Thoracic aorta (tissue), 2 donors: ENCODE data around the gene TXNRD2. TPM values are rescaled to one million over a fixed set of nuclear protein-coding genes. Genes with fewer than 3 reads are reported as not detected.

Experiments used
- ATAC-seq: fragments of 150-250 bp; one replicate; pipeline ENCODE4 v1.8.0; 2017; ENCODE audit warnings: low read depth; ENCODE audit not compliant: insufficient number of reproducible peaks, low FRiP score
- DNase-seq: peaks from one replicate; pipeline ENCODE4 v3.0.0-alpha.2; 2020; ENCODE audit warnings: low spot score
- H3K27ac ChIP-seq, 2 donors: fragments of 200-600 bp; sonication (generic); 1 replicate in 1 of 2; 2 replicates in 1 of 2; pipeline ENCODE4 v1.5.1; 2016; ENCODE audit warnings: mild to moderate bottlenecking in 2 of 2, moderate library complexity in 2 of 2
- H3K27me3 ChIP-seq: fragments of 200-600 bp; sonication (generic); replicated peaks from 2 replicates; pipeline ENCODE4 v1.6.0; 2016; ENCODE audit warnings: mild to moderate bottlenecking; ENCODE audit not compliant: insufficient read depth
- H3K36me3 ChIP-seq: fragments of 200-600 bp; sonication (generic); one replicate; pipeline ENCODE4 v1.5.1; 2016
- H3K4me1 ChIP-seq, 2 donors: fragments of 200-600 bp; sonication (generic); 1 replicate in 1 of 2; 2 replicates in 1 of 2; pipeline versions ENCODE4 v1.5.1 to v1.6.0; 2016; ENCODE audit warnings: low read depth in 2 of 2, mild to moderate bottlenecking in 1 of 2; ENCODE audit not compliant: control insufficient read depth in 1 of 2
- H3K4me3 ChIP-seq: fragments of 200-600 bp; sonication (generic); 2 replicates; pipeline ENCODE4 v1.5.1; 2016; ENCODE audit warnings: mild to moderate bottlenecking
- H3K9me3 ChIP-seq: fragments of 200-600 bp; sonication (generic); 2 replicates; pipeline ENCODE4 v1.5.1; 2016
- total RNA-seq, 2 donors: library from RNA; depleted of rRNA; stranded (reverse); fragments of >200 nt; gene quantifications; one replicate each; pipeline versions ENCODE4 v1.1.0 to v1.2.3, GENCODE V29; 2016
- TF ChIP-seq, protein P1 (sequence below): fragments of 200-600 bp; sonication (generic); IDR thresholded peaks from one replicate; pipeline ENCODE4 v1.5.1; 2019; ENCODE audit warnings: antibody characterized with exemption

Gene TXNRD2
- total RNA-seq, 2 donors from 2014 or later = 27.4 to 37.6 TPM

DNA sequence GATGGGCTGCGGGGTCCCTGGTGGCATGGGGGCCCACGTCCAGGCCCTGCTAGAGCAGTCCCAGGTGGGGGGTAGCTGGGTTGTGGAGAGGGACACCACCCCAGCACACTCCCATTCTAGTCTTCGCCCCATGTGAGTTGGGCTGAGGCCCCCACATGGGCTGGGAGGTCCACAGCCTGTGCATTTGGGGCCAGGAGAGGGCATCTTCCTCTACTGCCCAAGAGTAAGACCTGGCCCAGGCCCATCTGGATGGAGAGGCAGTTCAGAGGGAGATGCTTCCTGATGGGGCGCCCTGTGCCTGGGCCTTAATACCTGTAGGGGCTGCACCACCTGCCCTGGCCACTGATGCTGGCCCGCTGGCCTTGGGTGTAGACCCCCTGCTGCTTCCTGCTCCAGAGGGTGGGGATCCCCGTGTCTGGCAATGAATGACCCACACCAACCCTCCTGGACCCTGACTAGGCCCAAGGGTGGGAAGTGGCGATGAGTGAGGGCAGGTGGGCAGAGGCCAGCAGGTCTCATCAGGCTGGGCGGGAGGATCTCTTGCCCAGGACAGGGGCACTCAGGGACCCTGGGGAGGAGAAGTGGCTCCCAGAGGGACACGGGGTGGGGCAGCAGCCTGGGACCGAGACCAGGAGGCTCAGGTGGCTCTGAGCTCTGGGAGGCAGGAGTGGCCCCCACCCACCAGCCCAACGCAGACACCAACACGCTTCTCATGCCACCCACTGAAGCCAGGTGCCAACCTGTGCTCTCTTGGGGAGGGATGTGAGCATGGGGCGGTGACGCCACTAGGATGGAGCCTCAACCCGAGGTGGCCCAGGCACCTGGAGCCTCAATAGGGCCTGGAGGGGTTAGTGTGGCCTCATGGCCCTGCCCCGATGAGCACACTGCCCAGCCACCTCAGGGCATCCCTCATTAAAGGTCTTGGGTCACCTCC, 69.5 kb downstream of the TXNRD2 start:
- peaks cover 15 to 29% of the 10 kb centered on the region in 2 donors for H3K4me1 ChIP-seq
- ATAC-seq (no peak), DNase-seq (peak; percentile 1)
- TF ChIP-seq, protein P1, sequence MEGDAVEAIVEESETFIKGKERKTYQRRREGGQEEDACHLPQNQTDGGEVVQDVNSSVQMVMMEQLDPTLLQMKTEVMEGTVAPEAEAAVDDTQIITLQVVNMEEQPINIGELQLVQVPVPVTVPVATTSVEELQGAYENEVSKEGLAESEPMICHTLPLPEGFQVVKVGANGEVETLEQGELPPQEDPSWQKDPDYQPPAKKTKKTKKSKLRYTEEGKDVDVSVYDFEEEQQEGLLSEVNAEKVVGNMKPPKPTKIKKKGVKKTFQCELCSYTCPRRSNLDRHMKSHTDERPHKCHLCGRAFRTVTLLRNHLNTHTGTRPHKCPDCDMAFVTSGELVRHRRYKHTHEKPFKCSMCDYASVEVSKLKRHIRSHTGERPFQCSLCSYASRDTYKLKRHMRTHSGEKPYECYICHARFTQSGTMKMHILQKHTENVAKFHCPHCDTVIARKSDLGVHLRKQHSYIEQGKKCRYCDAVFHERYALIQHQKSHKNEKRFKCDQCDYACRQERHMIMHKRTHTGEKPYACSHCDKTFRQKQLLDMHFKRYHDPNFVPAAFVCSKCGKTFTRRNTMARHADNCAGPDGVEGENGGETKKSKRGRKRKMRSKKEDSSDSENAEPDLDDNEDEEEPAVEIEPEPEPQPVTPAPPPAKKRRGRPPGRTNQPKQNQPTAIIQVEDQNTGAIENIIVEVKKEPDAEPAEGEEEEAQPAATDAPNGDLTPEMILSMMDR = no peak
- H3K27me3 ChIP-seq = no peaks in the 10 kb centered on the region
- H3K4me3 ChIP-seq = no peak overlapping the region
- H3K36me3 ChIP-seq = no peaks in the 10 kb centered on the region
- H3K9me3 ChIP-seq = no peaks in the 10 kb centered on the region
- H3K27ac ChIP-seq = no peak overlapping the region

- Histone ChIP-seq H3K4me3 (no peak overlapping the region), H3K36me3 (no peaks in the 10 kb centered on the region), H3K4me1 (peaks cover 12 to 21% of the 10 kb centered on the region in 2 donors), H3K27me3 (no peaks in the 10 kb centered on the region), H3K27ac (no peak overlapping the region), H3K9me3 (no peaks in the 10 kb centered on the region)
- ATAC-seq (no peak), DNase-seq (no peak)
- TF ChIP-seq, protein P1 = no peak
These were observed 70.4 kb downstream of the TXNRD2 start for GRCh38 chr22:19871023-19871844.

DNA sequence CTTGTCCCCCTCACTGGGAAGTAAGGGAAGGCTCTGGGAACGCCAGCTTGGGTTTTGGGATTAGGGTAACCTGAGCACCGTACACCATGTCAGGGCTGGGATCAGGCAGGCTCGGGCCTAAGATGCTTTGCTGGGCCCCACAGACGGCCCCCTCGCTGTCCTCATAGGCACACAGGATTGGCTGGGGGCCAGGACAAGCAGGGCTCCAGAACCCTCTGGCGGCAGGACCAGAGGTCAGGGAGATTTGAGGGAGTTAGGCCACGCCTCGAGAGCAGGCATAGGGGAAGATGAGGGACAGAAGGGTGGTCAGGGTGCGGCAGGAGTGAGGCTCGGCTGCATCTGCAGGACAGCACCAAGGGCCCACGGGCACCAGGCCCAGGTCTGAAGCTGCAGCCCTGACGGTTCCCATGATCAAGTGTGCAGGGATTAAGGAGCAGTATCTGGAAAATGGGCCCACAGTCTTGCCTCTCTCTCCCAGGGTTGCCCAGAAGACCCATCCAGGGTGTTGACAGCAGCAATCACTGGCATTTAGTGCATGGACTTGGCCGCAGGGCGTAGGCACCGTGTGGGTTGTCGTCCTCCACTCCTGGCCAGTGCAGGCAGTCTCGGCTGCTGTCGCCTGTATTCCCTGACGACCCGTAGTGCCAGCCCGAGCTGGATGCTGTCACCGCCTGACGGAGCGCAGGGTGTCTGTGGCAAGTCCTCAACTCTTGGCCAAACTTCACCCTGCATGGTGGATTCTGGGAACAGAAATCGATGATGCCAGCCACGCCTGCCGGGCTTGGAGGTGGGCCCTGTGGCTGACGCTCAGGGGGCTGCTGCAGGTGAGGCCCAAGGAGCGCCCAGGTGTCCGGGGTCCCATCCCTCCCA, 71.2 kb downstream of the TXNRD2 start:
- Histone ChIP-seq H3K36me3 (no peaks in the 10 kb centered on the region), H3K4me1 (peaks cover 6 to 13% of the 10 kb centered on the region in 2 donors), H3K27ac (no peak overlapping the region), H3K9me3 (no peaks in the 10 kb centered on the region), H3K4me3 (no peak overlapping the region), H3K27me3 (no peaks in the 10 kb centered on the region)
- ATAC-seq = no peak
- TF ChIP-seq, protein P1 = no peak
- DNase-seq = no peak

DNA sequence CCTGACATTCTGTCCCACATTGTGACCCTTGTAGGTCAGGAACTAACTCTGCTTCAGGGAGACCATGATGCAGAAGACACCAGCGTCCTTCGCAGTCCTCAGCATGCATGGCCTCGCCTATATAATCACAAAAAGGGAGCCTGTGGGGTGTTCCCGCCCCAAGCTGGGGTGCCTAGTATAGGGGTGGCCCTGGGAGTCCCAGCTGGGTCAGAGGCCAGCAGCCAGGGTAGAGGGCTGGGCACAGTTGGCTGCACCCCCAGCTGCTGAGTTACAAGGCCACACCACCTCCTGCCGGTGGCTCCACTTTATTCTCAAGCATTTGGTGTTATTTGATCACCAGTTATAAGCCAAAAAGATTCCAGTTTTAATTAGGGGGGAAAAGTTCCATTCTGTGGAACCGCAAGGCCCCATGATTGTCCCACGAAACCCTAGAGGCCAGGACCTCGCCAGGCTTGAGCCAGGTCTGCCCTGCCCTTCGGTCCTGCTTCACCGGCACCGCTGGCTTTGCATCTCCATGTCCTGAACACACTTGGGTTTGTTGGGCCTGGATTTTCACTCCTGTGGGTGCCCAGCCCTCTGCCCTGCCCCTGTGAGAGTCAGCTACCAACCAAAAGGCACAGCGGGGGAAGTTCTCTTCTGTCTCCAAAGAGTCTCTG, 72.0 kb downstream of the TXNRD2 start:
- no peak overlapping the region for H3K4me3 ChIP-seq
- H3K27me3 ChIP-seq = no peaks in the 10 kb centered on the region
- H3K36me3 ChIP-seq = no peaks in the 10 kb centered on the region
- H3K27ac ChIP-seq = no peak overlapping the region
- ATAC-seq = no peak
- TF ChIP-seq, protein P1 = no peak
- no peaks in the 10 kb centered on the region for H3K9me3 ChIP-seq
- H3K4me1 ChIP-seq = peaks cover under 1 to 5% of the 10 kb centered on the region in 2 donors
- DNase-seq = no peak
